Right lobe of liver (tissue), 6 donors: Measurements from ENCODE around the gene ST14. TPM values are rescaled to one million over a fixed set of nuclear protein-coding genes. Genes with fewer than 3 reads are reported as not detected.

ENCODE experiments used
- ATAC-seq, 4 donors: fragments of 200-7000 bp; cut with Tn5 transposase; one replicate each; pipeline ENCODE4 v1.9.1; 2020; ENCODE audit warnings: mild to moderate bottlenecking in 4 of 4, moderate library complexity in 4 of 4
- DNase-seq, 3 donors: peaks; one replicate each; pipeline ENCODE4 v3.0.0-alpha.2; 2020
- H3K27ac ChIP-seq, 3 donors: fragments of 200-600 bp; one replicate each; pipeline ENCODE4 v1.8.0; 2022
- H3K27me3 ChIP-seq, 2 donors: fragments of 200-600 bp; one replicate each; pipeline ENCODE4 v1.8.0; 2022
- H3K36me3 ChIP-seq, 4 donors: fragments of 200-600 bp; sonication (generic) in 1 of 4; one replicate each; pipeline versions ENCODE4 v1.5.1 to v1.8.0; 2017 to 2022; ENCODE audit warnings: control low read depth in 1 of 4
- H3K4me1 ChIP-seq, 4 donors: fragments of 200-600 bp; sonication (generic) in 1 of 4; one replicate each; pipeline versions ENCODE4 v1.5.1 to v1.8.0; 2017 to 2022; ENCODE audit warnings: control low read depth in 1 of 4
- H3K4me3 ChIP-seq, 3 donors: fragments of 200-600 bp; one replicate each; pipeline ENCODE4 v1.8.0; 2022
- H3K9me3 ChIP-seq, 4 donors: fragments of 200-600 bp; sonication (generic) in 1 of 4; one replicate each; pipeline versions ENCODE4 v1.5.1 to v1.8.0; 2017 to 2022; ENCODE audit warnings: control low read depth in 1 of 4
- POLR2A ChIP-seq: fragments of 450-650 bp; IDR thresholded peaks from one replicate; pipeline ENCODE4 v1.6.1; 2017; ENCODE audit warnings: antibody characterized with exemption, mild to moderate bottlenecking
- WGBS: methylation state at CpG from one replicate; pipeline ENCODE4 v1.1.6; 2018; ENCODE audit warnings: low coverage, low lambda C conversion rate; ENCODE audit not compliant: insufficient coverage; ENCODE audit errors: missing lambda C conversion rate; 5-methylcytosine and 5-hydroxymethylcytosine counted together
- intact Hi-C, 2 donors: fragments of 100-400 bp; cut with DNase I; formaldehyde crosslinking; loops; one replicate each; pipeline versions ENCODE4 v1.11.2 to v1.14.1; 2022
- total RNA-seq, 6 experiments: library from RNA; depleted of rRNA in 2 of 6; stranded (reverse); fragments of >200 nt in 2 of 6; fragmentation: NEBNext Ultra II Directional in 3 of 6; extraction: Animal tissue kit (Norgen Biotek cat#: 25700) in 3 of 6; gene quantifications; one replicate each; pipeline versions ENCODE4 v1.1.0 to v1.2.4, GENCODE V29; 2016 to 2023
- TF ChIP-seq, protein P1 (sequence below), 4 donors: fragments of 200-600 bp in 3 of 4; fragments of 450-650 bp in 1 of 4; IDR thresholded peaks; one replicate each; pipeline versions ENCODE4 v1.5.1 to v1.8.0; 2016 to 2022; ENCODE audit warnings: antibody characterized with exemption in 4 of 4, mild to moderate bottlenecking in 2 of 4
- donor health status: DM: no; HTN: yes; CAD: no.
- donor health status: DM: no; HTN: no; CAD: no.
- donor health status: DM: no; HTN: no; CAD: no.
- donor health status: DM: no; HTN: yes; CAD: no.
- donor health status: DM: no; HTN: yes; CAD: no.

ST14 gene
- total RNA-seq, 6 experiments from 2014 or later: 2.5 to 16.7 (median 10.8) TPM

DNA sequence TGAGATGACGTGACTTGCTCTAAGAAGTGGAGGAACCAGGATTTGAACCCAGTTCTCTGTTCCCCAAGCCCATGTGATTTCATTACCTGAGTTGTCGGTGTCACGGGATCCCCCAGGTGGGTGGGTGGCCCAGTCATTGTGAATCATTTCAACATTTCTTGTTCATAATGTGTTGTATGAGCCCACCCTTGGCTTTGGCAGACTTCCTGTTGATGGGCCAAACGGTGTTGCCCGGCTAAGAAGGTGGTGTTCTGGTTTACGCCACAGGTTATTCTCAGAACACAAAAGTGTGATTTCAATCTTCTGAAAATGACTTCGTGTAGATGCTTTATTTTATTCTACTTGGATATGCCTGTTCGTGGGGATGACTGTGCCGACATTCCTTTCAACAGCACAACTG, 21.6 kb upstream of the ST14 start:
- Histone ChIP-seq H3K27ac (no peak overlapping the region), H3K4me3 (no peak overlapping the region), H3K4me1 (peaks cover 0 to 17% (median 4%) of the 10 kb centered on the region in 4 donors), H3K9me3 (no peaks in the 10 kb centered on the region), H3K27me3 (no peaks in the 10 kb centered on the region), H3K36me3 (peaks cover 0 to 60% (median 9%) of the 10 kb centered on the region in 4 donors)
- TF ChIP-seq, protein P1, sequence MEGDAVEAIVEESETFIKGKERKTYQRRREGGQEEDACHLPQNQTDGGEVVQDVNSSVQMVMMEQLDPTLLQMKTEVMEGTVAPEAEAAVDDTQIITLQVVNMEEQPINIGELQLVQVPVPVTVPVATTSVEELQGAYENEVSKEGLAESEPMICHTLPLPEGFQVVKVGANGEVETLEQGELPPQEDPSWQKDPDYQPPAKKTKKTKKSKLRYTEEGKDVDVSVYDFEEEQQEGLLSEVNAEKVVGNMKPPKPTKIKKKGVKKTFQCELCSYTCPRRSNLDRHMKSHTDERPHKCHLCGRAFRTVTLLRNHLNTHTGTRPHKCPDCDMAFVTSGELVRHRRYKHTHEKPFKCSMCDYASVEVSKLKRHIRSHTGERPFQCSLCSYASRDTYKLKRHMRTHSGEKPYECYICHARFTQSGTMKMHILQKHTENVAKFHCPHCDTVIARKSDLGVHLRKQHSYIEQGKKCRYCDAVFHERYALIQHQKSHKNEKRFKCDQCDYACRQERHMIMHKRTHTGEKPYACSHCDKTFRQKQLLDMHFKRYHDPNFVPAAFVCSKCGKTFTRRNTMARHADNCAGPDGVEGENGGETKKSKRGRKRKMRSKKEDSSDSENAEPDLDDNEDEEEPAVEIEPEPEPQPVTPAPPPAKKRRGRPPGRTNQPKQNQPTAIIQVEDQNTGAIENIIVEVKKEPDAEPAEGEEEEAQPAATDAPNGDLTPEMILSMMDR (IDR thresholded peaks at IDR 0.05): no peak
- TF ChIP-seq POLR2A: no peak
- intact Hi-C loops: loop anchor here (10.0 kb wide), 2 partner anchors 143 to 213 kb away; no protein-coding TSS in a partner anchor
- WGBS: 82% methylated on average over 8 of the region's 9 CpGs
- DNase-seq (peak in 1 of 3 donors; percentile 7), ATAC-seq (no peak)

- peaks cover 0 to 56% (median 3%) of the 10 kb centered on the region in 4 donors for H3K36me3 ChIP-seq
- no peaks in the 10 kb centered on the region for H3K9me3 ChIP-seq
- 77% methylated on average over 10 of the region's 13 CpGs for WGBS
- H3K4me3 ChIP-seq: no peak overlapping the region
- no peak overlapping the region for H3K27ac ChIP-seq
- no peaks in the 10 kb centered on the region for H3K27me3 ChIP-seq
- H3K4me1 ChIP-seq: peaks cover 0 to 29% (median 10%) of the 10 kb centered on the region in 4 donors
- TF ChIP-seq POLR2A: no peak
- TF ChIP-seq, protein P1 (IDR thresholded peaks at IDR 0.05): no peak
- peak in 1 of 3 donors; percentile 34 for DNase-seq
- intact Hi-C loops: loop anchor here (10.0 kb wide), 2 partner anchors 145 to 215 kb away; no protein-coding TSS in a partner anchor
- no peak for ATAC-seq
Observed at GRCh38 chr11:130139401-130139800, 20.2 kb upstream of the ST14 start.

DNA sequence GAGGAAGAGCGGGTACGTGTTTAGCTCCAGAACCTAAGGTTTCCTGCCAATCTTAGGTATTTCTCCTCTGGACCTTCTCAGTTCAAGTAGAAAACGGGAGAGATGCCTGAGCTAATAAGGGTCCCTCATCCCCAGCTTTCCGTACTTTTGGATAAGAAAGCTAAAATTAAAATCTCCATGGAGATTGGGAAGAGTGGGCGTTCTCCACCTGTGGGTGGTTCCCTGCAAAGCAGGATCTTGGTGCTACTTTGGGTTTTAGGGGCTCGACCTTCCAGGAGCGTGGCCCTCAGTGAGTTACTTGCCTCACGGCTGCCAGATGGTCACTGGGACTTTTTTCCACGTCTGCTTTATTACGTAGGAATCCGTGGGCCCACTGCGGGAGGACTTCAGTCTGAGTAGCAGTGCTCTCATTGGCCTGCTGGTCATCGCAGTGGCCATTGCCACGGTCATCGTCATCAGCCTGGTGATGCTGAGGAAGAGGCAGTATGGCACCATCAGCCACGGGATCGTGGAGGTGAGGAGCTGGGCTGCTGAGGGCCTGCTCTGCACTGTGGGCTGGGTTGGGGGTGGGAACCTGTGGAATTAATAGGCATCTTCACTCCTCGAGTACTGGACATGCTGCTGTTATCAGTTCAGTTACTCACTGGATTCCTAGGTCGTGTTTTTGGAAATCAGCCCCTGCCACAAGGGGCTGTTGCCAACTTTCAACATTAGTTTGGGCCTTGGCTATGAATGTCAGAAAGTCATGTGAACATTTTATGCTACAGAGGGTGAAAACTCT, 17.8 kb upstream of the ST14 start:
- intact Hi-C loops: no loop called here
- peaks cover 0 to 53% (median 21%) of the 10 kb centered on the region in 4 donors for H3K4me1 ChIP-seq

DNA sequence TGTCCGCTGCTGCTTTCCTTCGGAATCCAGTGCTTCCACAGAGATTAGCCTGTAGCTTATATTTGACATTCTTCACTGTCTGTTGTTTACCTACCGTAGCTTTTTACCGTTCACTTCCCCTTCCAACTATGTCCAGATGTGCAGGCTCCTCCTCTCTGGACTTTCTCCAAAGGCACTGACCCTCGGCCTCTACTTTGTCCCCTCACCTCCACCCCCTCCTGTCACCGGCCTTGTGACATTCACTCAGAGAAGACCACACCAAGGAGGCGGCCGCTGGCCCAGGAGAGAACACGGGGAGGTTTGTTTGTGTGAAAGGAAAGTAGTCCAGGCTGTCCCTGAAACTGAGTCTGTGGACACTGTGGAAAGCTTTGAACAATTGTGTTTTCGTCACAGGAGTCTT, 15.4 kb upstream of the ST14 start:
- intact Hi-C loops: no loop called here
- H3K4me1 ChIP-seq: peaks cover 0 to 60% (median 23%) of the 10 kb centered on the region in 4 donors
- H3K9me3 ChIP-seq: no peaks in the 10 kb centered on the region
- DNase-seq: peak; percentile 70 to 87 (median 83)
- H3K4me3 ChIP-seq: no peak overlapping the region
- 21% methylated on average over 10 of the region's 10 CpGs for WGBS
- H3K27me3 ChIP-seq: no peaks in the 10 kb centered on the region
- ATAC-seq: peak; percentile 50 to 85 (median 71)
- H3K27ac ChIP-seq: peak overlapping the region; percentile 71 to 91 (median 72)
- TF ChIP-seq, protein P1 (IDR thresholded peaks at IDR 0.05): no peak
- TF ChIP-seq POLR2A: no peak
- H3K36me3 ChIP-seq: peaks cover 0 to 27% (median 0%) of the 10 kb centered on the region in 4 donors

More for the DNA sequence above, 17.8 kb upstream of the ST14 start:
- peak in 1 of 4 donors; percentile 2 for ATAC-seq
- no peak for TF ChIP-seq POLR2A
- TF ChIP-seq, protein P1 (IDR thresholded peaks at IDR 0.05): no peak
- Histone ChIP-seq H3K36me3 (peaks cover 0 to 41% (median 0%) of the 10 kb centered on the region in 4 donors), H3K27me3 (no peaks in the 10 kb centered on the region), H3K27ac (no peak overlapping the region), H3K9me3 (no peaks in the 10 kb centered on the region), H3K4me3 (no peak overlapping the region)
- no peak for DNase-seq
- 73% methylated on average over 7 of the region's 19 CpGs for WGBS
